ENCODE results near the gene RGS5.

GRCh38 chr1:163187849-163188248, 14.9 kb downstream of the RGS5 start:
- TF ChIP-seq CTCF (conservative IDR thresholded peaks at IDR 0.05), result no peak
- TF ChIP-seq EZH2 (IDR thresholded peaks at IDR 0.05; ENCODE audit: low read depth), result no peak

All from PC-9 (cell line).